NCI-H1092 (cell line): ENCODE data around the gene IZUMO1.
A peak's percentile ranks its signal among the peaks of the same experiment; 100 is the strongest.
"Not testable (repeated sequence)": the region's sequence is repeated elsewhere in the genome, so short reads cannot be mapped to it uniquely, and the experiment has no call there.

ENCODE experiments used
- DNase-seq: peaks from one replicate; lab custom pipeline; 2025; lab: John Stamatoyannopoulos, UW

IZUMO1 gene

GRCh38 chr19:48737360-48737998 is 9.2 kb downstream of the IZUMO1 start:
- DNase-seq: no peak

- no peak for DNase-seq
These were observed 11.6 kb downstream of the IZUMO1 start for GRCh38 chr19:48735031-48735615.

- DNase-seq: no peak
These were observed 12.1 kb downstream of the IZUMO1 start for GRCh38 chr19:48734625-48735024.

- DNase-seq: no peak
These were observed 15.3 kb downstream of the IZUMO1 start for GRCh38 chr19:48731452-48731851.

GRCh38 chr19:48728911-48729664 is 17.6 kb downstream of the IZUMO1 start:
- no peak for DNase-seq

GRCh38 chr19:48726556-48726955 is 20.2 kb downstream of the IZUMO1 start:
- no peak for DNase-seq

GRCh38 chr19:48724796-48725753 is 21.6 kb downstream of the IZUMO1 start:
- no peak for DNase-seq

GRCh38 chr19:48722196-48722708 is 24.5 kb downstream of the IZUMO1 start:
- DNase-seq: no peak

GRCh38 chr19:48720613-48721296 is 26.0 kb downstream of the IZUMO1 start:
- DNase-seq: peak; percentile 95

- DNase-seq: no peak
These were observed 26.5 kb downstream of the IZUMO1 start for GRCh38 chr19:48720251-48720612.

- no peak for DNase-seq
These were observed 27.2 kb downstream of the IZUMO1 start, which contains the start of gene MAMSTR for GRCh38 chr19:48719263-48720171. TSS of gene MAMSTR (minus strand) at chr19:48719725. CDS start at chr19:48719031, 694 bp downstream.

GRCh38 chr19:48718711-48719231 is 27.9 kb downstream of the IZUMO1 start:
- no peak for DNase-seq

GRCh38 chr19:48718106-48718505 is 28.6 kb downstream of the IZUMO1 start:
- DNase-seq: not testable (repeated sequence)

GRCh38 chr19:48716562-48717291 is 30.0 kb downstream of the IZUMO1 start:
- DNase-seq: peak; percentile 43

GRCh38 chr19:48715681-48716171 is 31.0 kb downstream of the IZUMO1 start:
- no peak for DNase-seq

- no peak for DNase-seq
These were observed 31.7 kb downstream of the IZUMO1 start for GRCh38 chr19:48714759-48715675.

- DNase-seq: peak; percentile 98
These were observed 32.6 kb downstream of the IZUMO1 start for GRCh38 chr19:48713864-48714755.
